ENCODE data around the gene HOXB7.

HOXB7 gene

GRCh38 chr17:48578616-48579470 lies 32.0 kb downstream of the HOXB7 start:
- DNase-seq, result no peak

DNA sequence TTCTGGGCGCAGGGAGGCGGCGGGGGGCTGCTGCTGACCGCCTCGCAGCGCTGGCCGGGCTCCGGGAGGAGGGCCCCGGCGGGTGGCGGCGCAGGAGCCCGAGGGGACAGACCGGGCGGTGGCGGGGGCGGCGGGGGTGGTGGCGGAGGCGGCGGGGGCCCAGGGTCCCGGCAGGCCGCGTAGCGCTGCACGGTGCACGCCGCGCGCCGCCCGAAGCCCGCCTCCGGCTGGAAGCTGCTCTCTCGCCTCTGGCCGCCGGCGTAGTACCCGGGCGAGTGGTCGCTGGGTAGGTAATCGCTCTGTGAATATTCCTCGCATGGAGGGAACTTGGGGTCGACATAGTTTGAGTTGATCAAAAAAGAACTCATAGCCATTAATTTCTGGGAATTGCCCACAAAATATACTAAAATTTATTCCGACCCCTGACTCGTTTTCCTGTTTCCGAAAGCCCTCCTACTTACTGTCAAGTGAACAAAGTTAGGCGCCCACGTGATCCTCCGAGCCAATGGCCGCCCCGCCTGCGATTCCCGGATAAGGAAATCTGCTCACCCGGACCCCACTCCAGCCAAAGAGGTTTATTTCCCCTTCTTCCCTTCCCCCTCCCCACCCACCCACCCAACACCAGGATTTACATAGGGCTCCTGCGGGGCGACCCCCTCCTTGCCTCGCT lies 32.7 kb downstream of the HOXB7 start, which contains the start of gene HOXB4:
Gene HOXB4, minus strand, starts transcription at position 405 of the 670 bp plus-strand sequence. Its CDS starts 31 bp downstream, at position 374.
- peak; percentile 68 for DNase-seq

DNA sequence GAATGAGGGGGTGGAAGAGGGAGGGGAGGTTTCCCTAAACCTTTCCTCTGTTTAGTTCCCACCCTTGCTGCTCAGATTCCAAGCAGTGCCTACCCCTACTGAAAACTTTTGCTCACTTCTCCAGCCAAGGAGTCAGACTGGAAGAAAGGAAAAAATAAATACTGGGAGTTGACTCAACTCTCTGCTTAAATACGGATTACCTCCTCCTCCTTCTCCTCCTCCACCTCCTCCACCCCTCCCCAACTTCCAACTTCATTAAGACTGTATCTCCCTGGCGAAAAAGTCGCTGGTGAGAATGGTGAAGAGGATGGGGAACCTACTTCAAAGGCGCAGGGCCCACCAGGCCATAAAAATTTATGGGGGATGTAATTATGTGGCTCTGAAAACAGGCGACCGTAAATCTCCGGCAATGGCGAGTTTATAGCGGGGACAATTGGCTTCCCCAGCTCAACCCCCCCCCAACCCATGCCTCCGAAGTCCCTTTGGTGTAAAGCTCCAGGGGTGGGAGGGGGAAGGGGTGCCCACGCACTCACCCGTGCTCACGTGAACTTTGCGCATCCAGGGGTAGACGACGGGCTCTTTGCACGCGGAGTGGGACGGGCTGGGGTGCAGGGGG lies 33.4 kb downstream of the HOXB7 start:
- no peak for DNase-seq

- DNase-seq, result no peak
Observed at GRCh38 chr17:48576479-48577309, 34.1 kb downstream of the HOXB7 start.

DNA sequence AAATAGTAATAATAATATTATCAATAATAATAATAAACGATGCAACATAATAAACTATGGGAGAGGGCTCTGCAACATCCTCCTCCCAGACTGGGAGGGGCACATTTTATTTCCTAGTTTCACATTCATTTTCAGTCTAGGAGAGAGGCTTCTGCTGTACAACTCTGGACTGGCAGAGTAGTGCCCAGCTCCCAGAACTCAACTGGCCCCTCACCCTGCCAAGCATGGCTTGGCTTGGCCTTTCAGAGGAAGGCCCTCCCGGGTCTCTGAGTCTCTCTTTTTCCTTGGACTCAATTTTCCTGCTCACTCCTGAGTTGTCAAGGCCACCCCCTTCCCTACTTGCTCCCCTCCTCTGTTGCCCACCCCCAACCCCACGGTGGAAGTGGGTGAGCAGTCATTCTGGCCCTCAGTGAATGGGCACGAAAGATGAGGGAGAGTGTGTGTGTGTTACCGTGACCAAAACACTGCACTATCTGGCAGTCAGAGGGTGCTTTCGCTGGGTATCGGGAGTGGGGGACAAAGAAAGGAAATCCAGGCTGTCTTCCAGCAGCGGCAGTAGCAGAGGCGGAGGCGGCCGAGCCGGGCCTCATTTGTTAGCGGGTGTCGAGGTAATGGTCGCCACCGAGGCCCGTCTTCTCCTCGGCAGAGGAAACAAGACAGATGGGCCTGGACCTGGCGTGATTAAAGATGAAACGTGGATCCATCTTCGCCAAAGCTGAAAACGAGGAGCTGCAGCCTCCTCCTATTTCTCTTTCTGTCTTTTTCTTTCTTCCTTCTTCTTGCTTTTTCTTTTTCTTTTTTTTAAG lies 34.9 kb downstream of the HOXB7 start:
- DNase-seq, result no peak

DNA sequence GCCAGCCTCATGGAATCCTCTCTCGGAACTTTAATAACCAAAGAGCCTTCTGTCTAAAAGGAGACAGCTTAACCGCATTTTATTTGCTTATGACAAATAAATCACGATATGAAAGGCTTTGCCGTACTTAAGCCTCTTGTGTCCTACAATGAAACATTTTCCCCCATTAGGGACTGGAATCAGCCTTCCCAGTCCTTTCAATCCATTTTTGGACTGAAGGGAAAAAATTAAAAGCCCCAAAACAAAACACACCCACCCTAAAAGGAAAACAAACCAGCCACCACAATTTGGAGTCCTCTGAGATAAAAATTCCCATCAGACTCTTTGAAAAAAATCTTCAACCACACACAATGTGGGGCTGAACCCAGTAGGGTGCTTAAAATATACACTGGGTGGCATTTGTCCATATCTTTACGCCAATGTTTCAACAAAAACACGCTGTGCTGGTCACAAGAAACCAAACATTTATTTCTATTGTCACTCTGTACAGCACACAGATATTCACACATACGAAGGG lies 35.7 kb downstream of the HOXB7 start:
- no peak for DNase-seq

DNA sequence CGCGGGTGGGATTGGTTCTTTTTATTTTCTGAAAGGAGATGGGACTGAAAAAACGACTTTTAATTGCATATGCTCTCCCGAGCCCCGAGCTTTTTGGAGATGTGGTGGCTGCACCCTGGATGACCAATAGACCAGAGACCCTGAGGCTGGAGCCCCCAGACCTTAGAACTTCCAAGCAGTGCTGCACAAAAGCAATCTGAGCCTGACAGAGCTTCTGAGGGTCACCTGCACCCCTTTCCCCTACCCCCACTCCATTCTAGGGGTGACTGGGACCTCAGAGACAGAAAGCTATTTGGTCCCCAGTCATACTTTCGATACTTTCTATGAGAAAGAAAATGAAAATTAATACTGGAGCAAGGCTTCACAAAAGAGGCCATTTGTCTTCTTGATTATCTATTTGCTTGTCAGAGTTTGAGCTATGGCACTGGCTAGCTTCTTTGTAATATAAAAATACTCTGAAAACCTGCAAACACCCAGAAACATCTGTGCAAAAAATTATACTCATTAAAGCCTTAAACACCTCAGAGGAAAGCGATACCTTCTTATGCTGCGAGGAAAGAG lies 36.2 kb downstream of the HOXB7 start:
- DNase-seq, result no peak

DNA sequence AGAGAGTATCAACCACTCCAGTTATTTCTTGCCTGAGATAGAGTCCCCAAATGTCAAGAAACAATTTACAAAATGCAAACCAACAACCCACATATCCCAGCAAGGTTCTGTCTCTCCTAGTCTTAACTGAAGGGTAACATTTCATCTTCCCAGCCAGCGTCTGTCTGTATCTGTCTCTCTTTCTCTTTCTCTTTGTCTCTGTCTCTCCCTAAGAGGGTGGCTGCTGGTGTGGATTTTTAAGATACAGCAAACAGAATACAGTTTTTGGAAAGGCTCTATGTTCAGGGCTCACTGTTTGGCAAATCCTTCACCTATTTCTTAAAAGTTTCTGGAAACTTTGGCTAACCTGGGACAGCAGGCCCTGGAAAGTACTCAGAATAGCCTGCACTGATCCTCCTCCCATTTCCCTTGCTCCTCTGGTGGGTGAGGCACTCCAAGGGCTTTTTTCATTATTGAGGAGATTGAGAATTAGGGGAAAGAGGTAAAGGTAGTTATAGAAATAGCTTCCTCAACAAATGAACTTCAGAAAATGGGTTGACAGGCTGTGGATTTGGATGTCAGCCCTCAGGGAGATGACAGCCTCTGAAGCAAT lies 38.9 kb downstream of the HOXB7 start:
- DNase-seq, result no peak

DNA sequence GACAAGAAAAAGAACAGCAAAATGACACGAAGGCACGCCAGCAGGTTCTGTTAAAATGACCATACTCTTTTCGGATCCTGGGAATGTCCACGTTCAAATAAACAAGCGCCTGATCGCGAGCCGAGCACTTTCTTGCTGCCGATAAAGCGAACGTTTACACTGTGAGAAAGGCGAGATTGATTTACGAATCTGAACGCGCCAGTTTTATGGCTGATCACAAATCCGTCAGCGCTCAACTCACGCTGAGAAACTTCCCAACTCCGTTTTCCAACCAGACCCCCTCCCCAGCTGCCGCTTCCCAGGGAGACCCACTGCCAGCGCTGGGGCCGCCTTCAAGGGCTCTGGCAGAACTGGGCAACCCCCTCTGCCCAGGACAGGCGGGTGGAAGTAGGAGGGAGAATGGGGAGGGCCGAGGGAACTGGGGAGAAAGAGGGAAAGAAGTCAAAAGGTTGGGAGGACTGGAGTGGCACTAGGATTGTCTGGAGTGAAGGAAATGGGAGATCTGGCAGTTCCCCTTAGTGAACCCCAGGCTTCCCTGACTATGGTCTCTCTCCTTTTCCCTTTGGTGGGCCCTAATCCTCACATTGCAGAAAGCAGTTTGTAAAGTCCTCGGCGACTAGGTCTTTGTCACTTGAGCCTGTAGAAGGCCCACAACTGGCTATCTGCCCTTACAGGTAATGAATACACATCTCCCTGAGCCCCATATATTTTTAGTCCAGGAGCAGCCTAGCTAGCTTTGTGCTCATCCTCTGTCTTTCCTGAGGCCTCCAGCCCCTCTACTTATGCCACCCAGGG lies 39.6 kb downstream of the HOXB7 start:
- DNase-seq, result no peak

DNA sequence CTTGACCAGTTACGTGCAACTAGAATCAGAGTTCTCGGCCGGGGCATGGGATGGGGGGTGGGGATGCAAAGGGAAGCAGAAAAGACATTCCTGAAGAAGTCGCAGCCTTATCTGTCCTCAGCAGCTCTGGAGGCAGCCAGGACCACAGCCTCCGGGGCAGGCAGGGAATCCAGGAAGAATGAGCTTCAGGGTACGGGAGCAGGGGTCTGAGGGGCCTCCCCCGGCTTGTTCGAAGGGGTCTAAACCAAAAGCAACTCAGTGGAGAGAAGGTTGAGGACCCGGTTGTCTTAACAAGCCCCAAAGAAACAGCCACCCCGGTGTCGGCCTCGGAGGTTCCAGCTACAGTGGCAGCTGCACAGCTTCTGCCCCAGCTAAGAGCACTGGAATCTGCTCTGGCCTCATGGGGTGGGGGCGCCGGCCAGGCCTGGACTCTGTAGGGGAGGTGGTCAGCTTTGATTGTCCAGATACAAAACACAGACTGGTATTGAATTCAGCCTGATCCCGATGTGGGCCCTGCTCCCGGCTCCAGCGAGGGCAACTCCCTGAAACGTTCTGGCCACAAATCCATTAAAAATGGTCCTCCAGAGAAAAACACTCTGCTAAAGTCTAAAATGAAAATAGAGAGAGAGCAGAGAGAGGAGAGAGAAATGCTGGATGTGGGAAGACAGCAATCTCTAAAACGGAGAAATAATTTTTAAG lies 40.3 kb downstream of the HOXB7 start:
- no peak for DNase-seq

DNA sequence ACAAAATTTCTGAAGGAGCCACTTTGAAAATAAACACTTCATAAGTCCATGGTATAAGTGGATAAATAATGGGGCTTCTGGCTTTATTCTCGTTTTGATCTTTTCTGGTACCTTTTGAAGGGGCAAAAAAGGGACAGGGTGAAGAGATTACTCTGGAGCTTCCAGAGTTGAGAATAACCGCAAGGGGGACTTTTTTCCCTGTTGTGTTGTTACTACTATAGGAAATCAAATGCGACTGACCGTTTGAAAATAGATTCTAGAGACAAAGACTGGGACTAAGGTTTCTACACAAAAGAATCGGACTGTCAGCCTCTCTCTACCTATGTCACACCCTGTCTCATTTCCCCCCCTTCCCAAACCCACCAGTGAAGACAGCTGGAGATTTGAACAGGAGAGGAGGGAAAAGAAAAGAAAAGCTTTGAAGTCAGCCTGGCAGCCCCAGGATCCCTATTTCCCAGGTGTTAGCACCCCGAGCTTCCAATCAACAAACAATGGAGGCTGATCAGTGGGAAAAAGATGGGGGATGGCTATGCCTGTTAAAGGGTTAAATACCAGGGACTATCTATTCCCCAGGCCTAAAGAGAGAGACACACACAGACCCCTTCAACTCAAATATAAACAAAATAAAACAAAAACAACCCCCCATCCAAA lies 41.0 kb downstream of the HOXB7 start:
- DNase-seq, result no peak

DNA sequence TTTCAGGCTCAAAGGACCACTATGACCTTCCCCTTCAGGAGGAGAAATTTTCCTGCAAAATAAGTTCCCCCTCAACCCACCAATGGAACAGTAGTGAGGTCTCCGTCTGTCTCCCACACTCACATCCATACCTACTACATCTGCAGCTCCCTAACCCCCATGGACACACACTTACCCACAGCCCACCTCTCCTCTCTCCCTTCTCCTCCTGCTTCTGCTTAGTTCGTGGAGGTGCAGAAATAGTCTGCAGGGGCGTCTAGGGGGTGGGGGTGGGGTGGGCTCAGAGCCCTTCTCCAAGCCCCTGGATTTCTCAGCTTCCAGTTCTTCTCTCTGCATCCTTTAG lies 41.6 kb downstream of the HOXB7 start:
- DNase-seq, result no peak

DNA sequence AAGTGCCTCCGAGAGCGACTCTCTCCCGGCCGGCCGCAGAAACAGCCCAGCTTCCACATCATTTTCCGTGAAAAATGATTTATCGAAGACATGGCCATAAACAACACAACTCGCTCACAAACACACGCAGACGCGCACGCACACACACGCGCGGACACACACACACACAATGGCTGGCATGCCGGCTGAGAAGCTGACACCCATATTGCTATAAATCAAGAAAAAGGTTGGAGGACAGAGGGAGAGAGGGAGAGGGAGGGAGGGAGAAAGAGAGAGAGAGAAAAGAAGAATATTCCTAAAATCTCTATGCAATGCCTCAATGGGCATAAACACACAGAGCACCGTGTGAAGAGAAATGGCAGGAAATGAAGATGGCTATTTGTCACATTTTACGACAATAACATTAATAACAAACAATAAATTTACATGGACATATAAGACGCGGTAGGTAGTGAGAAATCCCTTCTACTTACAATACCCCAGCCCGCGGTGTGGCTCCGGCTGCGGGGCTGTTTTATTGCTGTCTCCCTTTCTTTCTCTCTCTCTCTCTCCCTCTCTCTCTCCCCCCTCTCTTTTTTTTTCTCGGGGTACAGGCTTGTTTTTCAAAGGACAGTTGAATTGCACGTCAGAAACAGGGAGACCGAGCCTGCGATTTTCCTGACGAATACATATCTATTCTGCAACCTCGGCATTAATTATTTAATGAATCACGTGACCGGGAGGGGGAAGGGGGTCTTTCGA lies 42.1 kb downstream of the HOXB7 start:
- DNase-seq, result no peak

- no peak for DNase-seq
Observed at GRCh38 chr17:48567646-48568354, 43.0 kb downstream of the HOXB7 start.

DNA sequence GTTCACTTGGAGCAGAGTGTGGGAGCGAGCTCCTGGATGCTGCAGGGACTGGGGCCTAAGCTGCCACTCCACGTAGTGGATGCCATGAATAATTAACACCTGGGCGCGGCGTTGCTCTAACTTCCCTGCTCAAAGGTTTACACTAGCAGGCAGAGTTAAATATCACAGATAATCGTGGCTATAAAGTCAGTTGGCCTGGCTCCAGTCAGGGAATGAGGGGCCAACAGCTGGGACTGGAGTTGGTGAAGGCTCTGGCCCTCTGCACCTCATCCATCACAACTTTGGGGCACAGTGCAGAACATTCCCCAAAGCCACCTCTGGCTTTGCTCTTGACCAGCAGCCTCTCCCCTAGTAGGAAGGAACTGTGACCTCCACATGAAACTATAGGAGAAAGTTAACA lies 43.6 kb downstream of the HOXB7 start:
- DNase-seq, result no peak

DNA sequence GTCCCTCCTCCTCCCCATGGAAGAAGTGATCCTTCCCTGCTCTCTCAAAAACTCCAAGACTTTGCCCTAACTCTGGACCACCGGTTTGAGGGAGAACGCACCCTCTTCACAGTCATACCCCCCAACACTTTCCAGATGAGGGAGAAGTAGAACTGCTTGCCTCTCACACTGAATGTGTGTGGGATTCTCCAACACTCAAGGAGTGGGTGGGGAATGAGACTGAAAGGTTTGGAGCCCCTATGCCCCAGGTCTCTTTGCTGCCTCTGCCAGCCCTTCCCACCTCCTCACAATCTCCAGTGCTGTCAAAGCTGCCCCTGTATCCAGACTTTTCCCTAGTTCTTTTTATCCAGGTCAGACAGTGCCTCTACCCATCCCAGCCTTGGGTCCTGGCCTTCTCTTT lies 44.1 kb downstream of the HOXB7 start:
- DNase-seq, result no peak

- DNase-seq, result no peak
Observed at GRCh38 chr17:48565925-48566710, 44.7 kb downstream of the HOXB7 start.

Measured in activated gamma-delta T cell (primary cell).